SIG-M5 treated with dmso at 0.1 percent for 504 hours (cell line): ENCODE results near the gene PTX3.

Experiments used
- DNase-seq: peaks from one replicate; lab custom pipeline; 2025; ENCODE audit not compliant: unreplicated experiment; lab: John Stamatoyannopoulos, UW

The PTX3 gene

GRCh38 chr3:157420606-157421130 is 16.0 kb upstream of the PTX3 start:
- no peak for DNase-seq

GRCh38 chr3:157423337-157423736 is 13.3 kb upstream of the PTX3 start:
- no peak for DNase-seq

GRCh38 chr3:157427901-157428300 is 8.7 kb upstream of the PTX3 start:
- no peak for DNase-seq

- DNase-seq: no peak
Measured at GRCh38 chr3:157428853-157429252, 7.8 kb upstream of the PTX3 start.

- DNase-seq: no peak
Measured at GRCh38 chr3:157429708-157430107, 6.9 kb upstream of the PTX3 start.

- no peak for DNase-seq
Measured at GRCh38 chr3:157438194-157438730, 1.6 kb downstream of the PTX3 start.

- DNase-seq: no peak
Measured at GRCh38 chr3:157441102-157441624, 4.5 kb downstream of the PTX3 start.

- DNase-seq: no peak
Measured at GRCh38 chr3:157442729-157443128, 6.1 kb downstream of the PTX3 start.

GRCh38 chr3:157443905-157444796 is 7.5 kb downstream of the PTX3 start:
- no peak for DNase-seq

- DNase-seq: no peak
Measured at GRCh38 chr3:157444797-157445184, 8.1 kb downstream of the PTX3 start.

GRCh38 chr3:157445857-157446256 is 9.2 kb downstream of the PTX3 start:
- DNase-seq: peak; percentile 75

- DNase-seq: peak; percentile 33
Measured at GRCh38 chr3:157447026-157447694, 10.5 kb downstream of the PTX3 start.

GRCh38 chr3:157452097-157452496 is 15.4 kb downstream of the PTX3 start:
- peak; percentile 88 for DNase-seq

- DNase-seq: no peak
Measured at GRCh38 chr3:157453824-157454223, 17.2 kb downstream of the PTX3 start.

GRCh38 chr3:157459706-157460105 is 23.1 kb downstream of the PTX3 start:
- DNase-seq: no peak

- DNase-seq: no peak
Measured at GRCh38 chr3:157460253-157460652, 23.6 kb downstream of the PTX3 start.

GRCh38 chr3:157463816-157464215 is 27.2 kb downstream of the PTX3 start:
- DNase-seq: no peak

- DNase-seq: no peak
Measured at GRCh38 chr3:157464321-157464720, 27.7 kb downstream of the PTX3 start.

GRCh38 chr3:157465741-157466140 is 29.1 kb downstream of the PTX3 start:
- DNase-seq: no peak

- no peak for DNase-seq
Measured at GRCh38 chr3:157467200-157467599, 30.6 kb downstream of the PTX3 start.

GRCh38 chr3:157469561-157470294 is 33.1 kb downstream of the PTX3 start:
- peak; percentile 45 for DNase-seq
